Activated B cell treated with CpG ODN at 0.5 μM for 24 hours (primary cell): ENCODE measurements around the gene APAF1. TPM values are rescaled to one million over a fixed set of nuclear protein-coding genes. Genes with fewer than 3 reads are reported as not detected.

Source experiments
- ATAC-seq: fragments of 200-7000 bp; cut with Tn5 transposase; one replicate; pipeline ENCODE4 v1.10.0; 2021; ENCODE audit warnings: low read depth, mild to moderate bottlenecking, moderate library complexity
- CTCF ChIA-PET: fragments of 350-600 bp; sonication (Branson Sonifier 250); formaldehyde crosslinking; loops from one replicate; lab custom pipeline; 2021; ENCODE audit warnings: antibody characterized with exemption; lab: Charles Lee
- POLR2A ChIA-PET: fragments of 350-600 bp; sonication (Branson Sonifier 250); formaldehyde crosslinking; loops from one replicate; lab custom pipeline; 2021; ENCODE audit warnings: antibody characterized with exemption; lab: Charles Lee
- DNase-seq: peaks from one replicate; pipeline ENCODE4 v3.0.0; 2022
- H3K27ac Mint-ChIP-seq: one replicate; pipeline ENCODE4 v1.8.0; 2020; ENCODE audit warnings: mixed read lengths
- H3K27me3 Mint-ChIP-seq: one replicate; pipeline ENCODE4 v1.8.0; 2021; ENCODE audit warnings: mixed read lengths
- H3K36me3 Mint-ChIP-seq: one replicate; pipeline ENCODE4 v1.8.0; 2021; ENCODE audit warnings: low read depth, mixed read lengths
- H3K4me1 Mint-ChIP-seq: one replicate; pipeline ENCODE4 v1.8.0; 2021; ENCODE audit warnings: mixed read lengths
- H3K4me3 Mint-ChIP-seq: one replicate; pipeline ENCODE4 v1.8.0; 2020; ENCODE audit warnings: mild to moderate bottlenecking, mixed read lengths
- H3K9me3 Mint-ChIP-seq: one replicate; pipeline ENCODE4 v1.8.0; 2020; ENCODE audit warnings: mixed read lengths
- intact Hi-C: fragments of 100-400 bp; cut with micrococcal nuclease; formaldehyde crosslinking; loops from one replicate; pipeline ENCODE4 v1.15.1; 2024
- total RNA-seq: library from RNA; stranded (reverse); gene quantifications from 2 replicates; pipeline ENCODE4 v1.2.3, GENCODE V29; 2022
- TF ChIP-seq, protein P1 (sequence below): fragments of 200-600 bp; IDR thresholded peaks from one replicate; pipeline ENCODE4 v1.8.0; 2022; ENCODE audit warnings: antibody characterized with exemption, mild to moderate bottlenecking

APAF1 gene
- total RNA-seq, 1 donor from 2014 or later: 24.0 TPM

- ATAC-seq (no peak), DNase-seq (no peak)
- POLR2A ChIA-PET: no interaction called here
- TF ChIP-seq, protein P1, sequence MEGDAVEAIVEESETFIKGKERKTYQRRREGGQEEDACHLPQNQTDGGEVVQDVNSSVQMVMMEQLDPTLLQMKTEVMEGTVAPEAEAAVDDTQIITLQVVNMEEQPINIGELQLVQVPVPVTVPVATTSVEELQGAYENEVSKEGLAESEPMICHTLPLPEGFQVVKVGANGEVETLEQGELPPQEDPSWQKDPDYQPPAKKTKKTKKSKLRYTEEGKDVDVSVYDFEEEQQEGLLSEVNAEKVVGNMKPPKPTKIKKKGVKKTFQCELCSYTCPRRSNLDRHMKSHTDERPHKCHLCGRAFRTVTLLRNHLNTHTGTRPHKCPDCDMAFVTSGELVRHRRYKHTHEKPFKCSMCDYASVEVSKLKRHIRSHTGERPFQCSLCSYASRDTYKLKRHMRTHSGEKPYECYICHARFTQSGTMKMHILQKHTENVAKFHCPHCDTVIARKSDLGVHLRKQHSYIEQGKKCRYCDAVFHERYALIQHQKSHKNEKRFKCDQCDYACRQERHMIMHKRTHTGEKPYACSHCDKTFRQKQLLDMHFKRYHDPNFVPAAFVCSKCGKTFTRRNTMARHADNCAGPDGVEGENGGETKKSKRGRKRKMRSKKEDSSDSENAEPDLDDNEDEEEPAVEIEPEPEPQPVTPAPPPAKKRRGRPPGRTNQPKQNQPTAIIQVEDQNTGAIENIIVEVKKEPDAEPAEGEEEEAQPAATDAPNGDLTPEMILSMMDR: no peak
- H3K27ac Mint-ChIP-seq: no peak overlapping the region
- intact Hi-C loops: no loop called here
- CTCF ChIA-PET: no interaction called here
- H3K27me3 Mint-ChIP-seq: peaks cover 2% of the 10 kb centered on the region
- H3K36me3 Mint-ChIP-seq: peaks cover 41% of the 10 kb centered on the region
- no peaks in the 10 kb centered on the region for H3K4me1 Mint-ChIP-seq
- H3K4me3 Mint-ChIP-seq: no peak overlapping the region
- no peaks in the 10 kb centered on the region for H3K9me3 Mint-ChIP-seq
Observed at GRCh38 chr12:98737322-98737712, 92.2 kb downstream of the APAF1 start.

DNA sequence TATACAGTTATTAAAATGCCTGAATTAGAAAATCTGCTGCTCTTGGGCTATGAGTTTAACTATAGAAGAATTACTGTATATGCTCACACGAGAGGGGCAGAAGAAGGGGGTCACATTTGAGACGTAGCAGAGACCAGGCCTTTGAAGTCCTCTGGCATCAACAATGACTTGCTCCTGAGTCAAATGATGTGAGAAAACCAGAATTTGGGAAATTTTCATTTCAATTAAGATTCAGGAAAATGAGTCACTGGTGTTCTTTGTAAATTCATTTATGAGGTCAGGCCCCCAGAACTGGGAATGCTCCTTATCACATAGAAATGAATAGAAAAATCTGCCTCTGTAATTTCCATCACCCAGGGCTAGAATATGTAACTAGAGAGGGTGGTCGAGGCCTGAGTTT, 92.9 kb downstream of the APAF1 start:
- TF ChIP-seq, protein P1: no peak
- H3K27ac Mint-ChIP-seq: no peak overlapping the region
- H3K4me3 Mint-ChIP-seq: no peak overlapping the region
- ChIA-PET POLR2A (no interaction called here), CTCF (no interaction called here)
- peaks cover 2% of the 10 kb centered on the region for H3K27me3 Mint-ChIP-seq
- DNase-seq (no peak), ATAC-seq (no peak)
- peaks cover 34% of the 10 kb centered on the region for H3K36me3 Mint-ChIP-seq
- intact Hi-C loops: no loop called here
- H3K4me1 Mint-ChIP-seq: no peaks in the 10 kb centered on the region
- H3K9me3 Mint-ChIP-seq: no peaks in the 10 kb centered on the region

DNA sequence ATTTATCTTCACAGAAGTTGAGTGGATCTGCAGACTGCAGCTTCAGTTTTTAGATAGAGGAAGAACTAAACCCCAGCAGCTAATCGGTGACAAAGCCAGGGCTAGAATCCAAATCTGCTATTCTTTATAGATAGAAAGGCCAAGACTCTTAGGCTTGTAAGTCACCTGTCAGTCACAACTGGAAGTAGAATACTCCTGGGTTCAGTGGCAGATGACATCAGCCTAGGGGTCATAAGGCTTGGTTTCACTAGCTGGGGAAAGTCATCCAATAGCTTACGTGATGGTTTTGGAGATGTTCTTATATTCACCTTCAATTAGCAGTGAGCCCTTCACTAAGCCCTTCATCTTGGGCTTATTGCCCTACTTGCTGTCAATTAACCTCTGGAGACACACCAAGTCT, 93.4 kb downstream of the APAF1 start:
- H3K27me3 Mint-ChIP-seq: peaks cover 5% of the 10 kb centered on the region
- H3K4me1 Mint-ChIP-seq: no peaks in the 10 kb centered on the region
- peaks cover 29% of the 10 kb centered on the region for H3K36me3 Mint-ChIP-seq
- ChIA-PET CTCF (no interaction called here), POLR2A (no interaction called here)
- TF ChIP-seq, protein P1: no peak
- no peak for DNase-seq
- no peaks in the 10 kb centered on the region for H3K9me3 Mint-ChIP-seq
- no peak for ATAC-seq
- intact Hi-C loops: no loop called here
- H3K27ac Mint-ChIP-seq: no peak overlapping the region
- no peak overlapping the region for H3K4me3 Mint-ChIP-seq

DNA sequence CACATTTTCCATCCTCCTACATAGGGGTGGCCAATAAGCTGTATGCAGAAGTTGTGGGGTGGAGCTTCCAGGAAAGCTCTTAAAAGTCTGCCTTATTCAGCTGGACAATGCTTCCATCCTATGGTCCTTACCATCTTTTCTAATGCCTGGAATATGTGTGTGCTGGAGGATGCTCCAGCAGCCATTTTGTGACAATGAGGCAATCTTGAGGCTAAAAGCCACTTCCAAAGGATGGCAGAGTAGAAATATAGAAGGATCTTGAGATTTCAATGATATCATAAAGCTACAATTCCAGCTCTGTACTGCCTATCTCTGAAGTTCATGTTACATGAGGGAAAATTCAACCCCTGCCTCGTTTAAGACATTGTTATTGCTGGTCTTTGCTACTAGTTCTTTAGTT, 95.7 kb downstream of the APAF1 start:
- Mint-ChIP-seq H3K4me3 (no peak overlapping the region), H3K27ac (no peak overlapping the region), H3K9me3 (no peaks in the 10 kb centered on the region), H3K27me3 (peaks cover 5% of the 10 kb centered on the region), H3K36me3 (peaks cover 10% of the 10 kb centered on the region), H3K4me1 (no peaks in the 10 kb centered on the region)
- intact Hi-C loops: loop anchor here (5.0 kb wide), 1 partner anchor 173 kb away; no protein-coding TSS in a partner anchor
- ChIA-PET CTCF (no interaction called here), POLR2A (no interaction called here)
- DNase-seq (no peak), ATAC-seq (no peak)
- TF ChIP-seq, protein P1: no peak

DNA sequence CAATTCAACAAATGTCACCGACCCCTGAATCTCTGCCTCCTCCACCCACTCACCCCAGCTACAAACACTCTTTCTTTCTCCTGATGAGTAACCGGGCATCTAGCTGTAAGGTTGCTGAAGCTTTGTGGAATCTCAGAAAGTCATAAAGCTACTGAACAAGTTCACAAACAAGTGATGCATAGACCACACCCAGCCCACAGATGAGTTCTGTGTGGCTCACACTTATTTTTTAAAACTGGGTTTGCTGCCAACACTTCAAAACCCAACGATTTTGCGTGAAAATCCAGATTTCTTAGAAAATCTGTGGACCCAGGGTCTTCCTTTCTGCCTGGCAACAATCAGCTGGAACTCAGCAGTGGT, 96.1 kb downstream of the APAF1 start:
- no peaks in the 10 kb centered on the region for H3K9me3 Mint-ChIP-seq
- ATAC-seq (no peak), DNase-seq (no peak)
- H3K36me3 Mint-ChIP-seq: peaks cover 6% of the 10 kb centered on the region
- ChIA-PET POLR2A (no interaction called here), CTCF (no interaction called here)
- H3K27me3 Mint-ChIP-seq: peaks cover 9% of the 10 kb centered on the region
- no peak overlapping the region for H3K27ac Mint-ChIP-seq
- intact Hi-C loops: loop anchor here (5.0 kb wide), 1 partner anchor 174 kb away; no protein-coding TSS in a partner anchor
- H3K4me3 Mint-ChIP-seq: no peak overlapping the region
- TF ChIP-seq, protein P1: no peak
- H3K4me1 Mint-ChIP-seq: peaks cover 4% of the 10 kb centered on the region
